Activated CD4-positive, CD25-positive, alpha-beta regulatory T cell treated with anti-CD3 and anti-CD28 coated beads, Interleukin-2, amount 50 U/mL, for 24 hours (primary cell): ENCODE results near the gene LTF.
A peak's percentile ranks its signal among the peaks of the same experiment; 100 is the strongest.
"Not testable (repeated sequence)": the region's sequence is repeated elsewhere in the genome, so short reads cannot be mapped to it uniquely, and the experiment has no call there.

Experiments
- ATAC-seq, 2 donors: fragments of 150-1000 bp; cut with Tn5 transposase; one replicate each; pipeline ENCODE4 v1.10.0; 2021; ENCODE audit warnings: mild to moderate bottlenecking in 1 of 2, moderate library complexity in 1 of 2

Gene LTF

GRCh38 chr3:46440531-46441294, 24.0 kb downstream of the LTF start:
- ATAC-seq = peak; percentile 63 to 84

DNA sequence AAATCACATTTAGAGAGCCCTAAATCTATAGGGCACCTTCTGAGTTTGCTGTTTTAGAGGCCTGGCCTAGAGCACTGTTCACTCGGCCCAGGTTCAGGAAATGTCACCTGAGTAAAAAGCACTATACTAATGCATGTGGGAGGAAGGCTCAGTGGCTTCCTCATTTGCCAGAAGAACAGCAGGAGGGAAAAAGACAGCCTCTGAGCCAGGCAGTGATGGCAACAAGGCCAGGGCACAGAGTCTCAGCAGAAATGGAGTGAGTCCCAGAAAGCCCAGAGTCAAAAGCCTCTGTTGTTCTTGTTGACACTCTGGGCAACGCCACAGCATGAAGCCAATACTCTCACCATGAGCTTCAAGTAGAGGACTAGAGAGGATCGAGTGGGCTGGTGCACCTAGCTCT, 25.9 kb downstream of the LTF start:
- no peak for ATAC-seq

- ATAC-seq = no peak
Observed at GRCh38 chr3:46435081-46435726, 29.5 kb downstream of the LTF start.

- ATAC-seq = no peak
Observed at GRCh38 chr3:46433841-46434240, 30.9 kb downstream of the LTF start.

DNA sequence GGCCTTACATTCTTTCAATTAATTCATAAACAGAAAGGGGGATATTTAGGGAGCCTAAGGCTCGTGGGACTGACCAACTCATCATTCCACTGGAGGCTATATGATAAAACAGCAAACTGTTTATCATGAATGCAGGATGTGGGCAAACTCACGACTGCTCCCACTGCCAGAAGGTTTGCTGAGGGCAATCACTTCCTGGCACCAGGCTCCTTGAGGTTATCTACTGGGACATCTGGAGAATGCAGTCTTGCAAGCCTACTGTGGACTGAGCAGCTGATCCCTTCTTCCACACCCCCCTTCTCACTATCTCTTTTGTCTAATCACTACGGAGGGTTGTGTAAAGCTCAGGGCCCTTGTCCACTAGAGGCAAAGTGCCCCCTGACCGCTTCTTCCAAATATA, 31.6 kb downstream of the LTF start:
- ATAC-seq = not testable (repeated sequence)

DNA sequence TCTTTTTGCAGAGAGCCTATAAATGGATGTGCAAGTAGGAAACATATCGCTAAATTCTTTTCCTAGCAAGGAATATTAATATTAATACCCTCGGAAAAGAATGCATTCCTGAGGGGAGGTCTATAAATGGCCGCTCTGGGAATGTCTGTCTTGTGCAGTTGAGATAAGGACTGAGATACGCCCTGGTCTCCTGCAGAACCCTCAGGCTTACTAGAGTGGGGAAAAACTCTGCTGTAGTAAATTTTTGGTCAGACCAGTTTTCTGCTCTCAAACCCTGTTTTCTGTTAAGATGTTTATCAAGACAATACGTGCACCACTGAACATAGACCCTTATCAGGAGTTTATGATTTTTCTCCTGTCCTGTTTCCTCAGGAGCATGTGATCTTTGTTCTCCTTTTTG, 32.8 kb downstream of the LTF start:
- not testable (repeated sequence) for ATAC-seq

DNA sequence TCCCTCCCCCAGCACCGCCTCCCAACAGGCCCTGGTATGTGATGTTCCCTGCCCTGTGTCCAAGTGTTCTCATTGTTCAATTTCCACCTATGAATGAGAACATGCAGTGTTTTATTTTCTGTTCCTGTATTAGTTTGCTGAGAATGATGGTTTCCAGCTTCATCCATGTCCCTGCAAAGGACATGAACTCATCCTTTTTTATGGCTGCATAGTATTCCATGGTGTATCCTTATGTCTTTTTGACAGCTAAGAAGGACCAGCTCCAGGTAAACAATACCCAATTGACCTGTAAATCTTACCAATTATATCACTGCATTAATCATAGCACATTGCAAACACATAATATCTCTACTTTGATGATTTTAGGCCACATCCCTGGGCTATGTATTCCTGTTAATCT, 33.8 kb downstream of the LTF start:
- ATAC-seq = not testable (repeated sequence)

GRCh38 chr3:46429671-46430070, 35.0 kb downstream of the LTF start:
- no peak for ATAC-seq

GRCh38 chr3:46429250-46429649, 35.5 kb downstream of the LTF start:
- ATAC-seq = no peak

DNA sequence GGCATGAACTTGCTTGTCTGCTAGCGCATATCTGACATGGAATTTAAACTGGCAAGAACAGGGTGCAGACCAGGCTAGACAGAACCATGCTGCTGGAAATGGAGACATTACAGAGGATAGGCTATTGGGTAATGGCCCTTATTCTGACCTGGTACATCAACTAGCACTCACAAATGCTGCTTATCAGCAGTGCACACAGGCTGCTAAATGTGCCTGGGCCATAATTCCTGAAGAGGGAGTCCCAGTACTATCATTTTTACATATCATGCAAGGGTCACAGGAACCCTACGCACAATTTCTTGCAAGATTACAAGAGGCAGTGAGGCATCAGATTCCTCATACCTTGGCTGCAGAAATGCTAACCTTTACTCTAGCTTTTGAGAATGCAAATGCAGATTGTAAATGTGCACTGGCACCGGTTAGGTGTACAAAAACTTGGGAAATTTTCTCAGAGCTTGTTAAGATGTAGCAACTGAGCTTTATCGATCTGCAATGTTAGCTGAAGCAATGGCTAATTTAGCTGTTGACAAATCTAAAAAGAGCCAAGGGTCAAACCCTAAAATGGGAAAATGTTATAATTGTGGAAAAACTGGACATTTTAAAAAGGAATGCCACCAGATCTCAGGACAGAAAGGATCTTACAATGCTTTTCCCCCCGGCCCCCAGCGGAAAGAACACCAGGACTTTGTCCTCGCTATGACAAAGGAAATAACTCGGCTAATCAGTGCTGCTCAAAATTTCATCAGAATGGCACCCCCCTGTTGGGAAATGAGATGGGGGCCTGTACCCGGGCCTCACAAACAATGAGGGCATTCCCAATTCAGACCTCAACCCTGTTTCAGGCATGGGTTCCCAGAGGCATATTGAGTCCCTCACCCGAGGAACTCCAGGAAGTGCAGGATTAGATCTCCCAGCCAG, 36.5 kb downstream of the LTF start:
- ATAC-seq = no peak

GRCh38 chr3:46427404-46427803, 37.3 kb downstream of the LTF start:
- ATAC-seq = not testable (repeated sequence)

GRCh38 chr3:46426476-46426875, 38.2 kb downstream of the LTF start:
- not testable (repeated sequence) for ATAC-seq

- no peak for ATAC-seq
Observed at GRCh38 chr3:46423588-46423987, 41.1 kb downstream of the LTF start.

DNA sequence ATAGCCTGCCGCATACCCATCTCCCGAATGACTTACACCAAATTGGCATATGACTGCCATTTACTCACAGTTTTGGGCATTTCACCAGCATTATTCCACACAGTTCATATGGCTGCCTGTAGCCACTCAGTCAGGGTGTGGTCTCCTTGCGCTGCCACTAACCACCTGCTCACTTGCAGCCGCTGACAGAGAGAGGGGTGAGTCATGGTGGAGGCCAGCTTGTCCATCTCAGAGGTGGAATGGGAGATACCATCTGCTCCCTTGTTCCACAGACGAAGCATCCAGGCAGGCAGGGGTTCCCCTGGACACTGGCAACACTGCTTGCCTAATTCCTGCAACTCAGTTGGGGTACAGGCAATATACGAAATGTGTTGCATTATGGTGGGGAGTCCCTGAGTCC, 42.1 kb downstream of the LTF start:
- no peak for ATAC-seq

DNA sequence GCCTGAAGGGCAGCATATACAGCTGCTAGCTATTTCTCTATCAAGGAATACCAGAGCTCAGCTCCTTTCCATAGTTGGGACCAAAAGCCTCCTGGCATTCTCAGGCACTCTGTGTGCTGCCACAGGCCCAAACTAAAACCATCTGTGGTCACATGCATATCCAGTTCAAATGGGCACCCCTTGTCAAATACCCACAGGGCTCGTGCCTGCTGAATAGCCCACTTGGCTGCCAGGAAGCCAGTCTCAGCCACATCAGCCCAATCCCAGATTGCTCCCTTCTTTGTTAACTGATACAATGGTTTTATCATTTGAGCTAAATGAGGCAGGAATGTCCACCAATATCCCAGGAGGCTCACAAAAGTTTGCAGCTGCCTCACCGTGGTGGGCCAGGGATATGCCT, 43.8 kb downstream of the LTF start:
- no peak for ATAC-seq

GRCh38 chr3:46419816-46420215, 44.9 kb downstream of the LTF start:
- ATAC-seq = no peak

GRCh38 chr3:46417841-46418611, 46.7 kb downstream of the LTF start:
- no peak for ATAC-seq

DNA sequence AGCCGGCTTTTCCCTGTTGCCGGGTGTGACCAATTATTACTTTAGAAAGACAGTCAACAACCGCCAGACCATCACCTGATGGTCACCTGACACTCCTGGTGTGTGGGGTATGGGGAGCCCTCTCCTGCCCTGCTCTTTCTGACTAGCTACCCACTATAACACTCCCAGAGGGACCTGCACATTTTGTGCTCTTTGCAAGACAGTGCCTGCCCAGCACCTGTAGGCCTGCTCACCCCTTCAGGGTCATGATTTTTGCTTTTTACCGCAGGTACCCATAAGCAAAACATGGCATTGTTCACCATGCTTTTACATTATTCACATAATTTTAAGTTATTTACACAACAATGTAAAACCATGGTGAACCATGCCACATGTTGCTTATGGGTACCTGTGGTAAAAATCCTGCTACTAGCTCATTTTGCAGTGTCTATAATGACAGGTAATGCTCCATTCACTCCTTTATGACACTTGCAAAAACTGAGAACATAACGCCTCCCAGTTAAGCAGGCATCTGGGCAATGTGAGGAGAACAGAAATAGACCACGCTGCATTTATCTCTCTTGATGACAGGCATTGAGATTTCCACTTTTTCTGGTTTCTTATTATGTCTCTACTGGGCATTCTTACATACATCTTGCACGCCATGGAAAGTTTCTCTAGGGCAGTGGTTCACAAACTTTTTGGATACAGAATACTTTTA, 47.7 kb downstream of the LTF start:
- ATAC-seq = no peak

DNA sequence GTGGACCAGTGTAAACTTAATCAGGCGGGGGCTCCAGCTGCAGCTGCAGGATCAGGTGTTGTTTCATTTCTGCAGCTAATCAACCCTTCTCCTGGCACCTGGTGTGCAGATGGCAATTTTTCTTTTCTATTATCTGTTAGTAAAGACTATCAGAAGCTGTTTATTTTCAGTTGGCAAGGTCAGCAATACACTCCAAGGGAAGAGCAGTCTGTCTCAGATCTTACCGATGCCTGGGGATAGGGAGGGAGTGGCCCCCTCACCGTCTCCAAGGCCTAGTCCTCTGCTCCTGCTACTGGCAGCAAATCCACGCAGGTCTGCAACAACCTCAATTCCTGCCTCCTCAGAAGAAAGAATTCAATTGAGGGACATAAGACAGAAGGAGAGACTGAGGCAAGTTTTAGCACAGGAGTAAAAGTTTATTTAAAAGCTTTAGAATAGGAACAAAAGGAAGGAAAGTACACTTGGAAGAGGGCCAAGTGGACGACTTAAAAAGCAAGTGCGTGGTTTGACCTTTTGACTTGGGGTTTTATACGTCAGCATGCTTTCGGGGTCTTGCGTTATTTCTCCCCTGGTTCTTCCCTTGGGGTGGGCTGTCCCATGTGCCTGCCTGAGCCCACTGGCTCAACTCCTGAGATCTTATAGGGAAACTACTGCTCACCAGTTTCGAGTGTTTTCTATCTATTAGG, 48.4 kb downstream of the LTF start:
- no peak for ATAC-seq

DNA sequence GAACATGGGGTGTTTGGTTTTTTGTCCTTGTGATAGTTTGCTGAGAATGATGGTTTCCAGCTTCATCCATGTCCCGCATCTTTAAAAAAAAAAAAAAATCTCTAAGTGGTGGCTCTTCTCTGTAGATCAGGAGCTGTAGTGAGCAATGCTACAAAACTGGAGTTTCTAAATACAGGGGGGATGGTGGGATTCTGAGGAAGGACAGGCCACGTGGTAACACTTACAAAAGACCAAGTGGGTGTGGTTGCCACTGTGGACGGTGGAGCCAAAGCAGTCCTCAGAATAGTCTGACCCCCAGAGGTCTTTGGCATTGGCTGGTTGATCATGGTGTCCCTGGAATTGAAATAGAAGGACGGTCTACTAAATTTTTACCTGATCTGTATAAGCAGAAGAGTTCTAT, 50.0 kb downstream of the LTF start:
- ATAC-seq = no peak

DNA sequence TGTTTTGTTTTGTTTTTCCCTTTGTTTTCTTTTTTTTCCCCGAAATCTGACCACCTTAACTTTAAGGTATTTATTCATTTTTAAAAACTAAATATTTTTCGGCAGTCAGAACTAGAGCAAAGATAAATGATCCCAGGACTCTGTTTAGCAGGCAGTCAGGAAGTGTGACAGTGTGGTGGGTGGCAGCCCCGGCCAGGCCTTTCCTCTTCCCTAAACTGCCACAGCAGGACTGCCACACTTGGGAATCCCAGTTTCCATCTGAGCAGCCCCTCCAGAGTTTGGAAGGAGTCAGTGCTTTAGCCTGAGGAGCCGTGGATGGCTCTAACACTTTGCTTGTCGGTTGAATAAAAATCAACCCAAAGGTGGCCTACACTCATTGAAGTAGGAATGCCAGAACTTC, 50.8 kb downstream of the LTF start:
- no peak for ATAC-seq
